ENCODE data around the gene PDGFC.

Gene PDGFC

DNA sequence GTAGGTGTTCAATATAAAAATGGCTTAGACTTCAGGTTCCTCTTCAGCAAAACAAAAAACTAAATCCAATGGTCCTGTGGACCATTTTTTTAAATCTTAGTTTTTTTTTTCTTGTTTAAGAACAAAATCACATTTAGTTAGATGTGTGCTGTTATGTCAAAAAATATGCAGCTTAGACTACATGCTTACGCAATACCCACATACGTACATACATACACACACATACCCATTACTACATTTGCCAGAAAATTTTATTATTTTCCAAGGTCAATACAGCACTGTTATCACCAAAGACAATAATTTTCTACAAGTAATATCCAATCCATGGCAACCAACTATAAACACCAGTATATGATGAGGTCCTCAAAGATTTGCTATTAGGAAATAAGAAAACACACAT is 144.1 kb downstream of the PDGFC start:
- no peak for DNase-seq (ENCODE audit: low read depth)

DNA sequence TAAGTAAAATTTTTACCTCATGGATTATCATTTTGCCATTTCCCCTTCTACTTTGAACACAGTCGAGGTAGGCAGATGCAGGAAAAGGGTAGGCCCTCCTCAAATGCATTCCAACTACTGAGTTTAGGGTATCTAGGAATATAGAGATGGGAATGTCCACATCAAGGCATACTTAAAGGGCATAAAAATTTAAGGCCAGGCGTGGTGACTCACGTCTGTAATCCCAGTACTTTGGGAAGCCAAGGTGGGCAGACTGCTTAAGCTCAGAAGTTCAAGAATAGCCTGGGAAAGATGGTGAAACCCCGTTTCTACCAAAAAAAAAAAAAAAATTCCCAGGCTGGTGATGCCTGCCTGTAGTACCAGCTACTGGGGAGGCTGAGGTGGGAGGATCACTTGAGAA is 146.5 kb downstream of the PDGFC start:
- DNase-seq (ENCODE audit: low read depth) = no peak

DNA sequence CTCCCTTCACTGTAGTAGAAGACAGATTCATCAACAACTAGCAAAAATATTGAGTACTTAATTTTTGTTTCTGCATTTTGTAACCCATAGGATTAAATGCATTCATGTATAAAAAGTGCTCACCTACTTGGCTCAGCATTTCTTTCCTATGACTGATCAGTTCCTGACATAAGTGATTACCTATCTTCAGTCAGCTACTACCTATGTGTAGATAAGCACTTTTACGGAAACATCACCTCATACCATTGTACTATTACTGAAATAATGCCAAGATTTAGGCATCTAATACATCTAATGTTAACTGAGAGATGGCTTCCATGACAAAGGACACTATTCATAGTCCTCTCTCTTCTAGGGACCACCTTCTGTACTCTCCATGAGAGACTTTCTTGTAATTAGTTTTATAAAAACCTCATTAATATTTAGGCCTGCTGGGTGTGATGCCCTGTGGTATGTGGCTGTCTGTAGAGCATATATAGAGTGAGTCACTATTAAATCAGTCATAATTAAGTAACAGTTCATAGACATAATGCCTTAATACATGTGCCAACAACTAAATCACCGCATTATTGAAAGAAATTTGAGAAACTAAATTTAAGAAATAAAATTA is 147.0 kb downstream of the PDGFC start:
- no peak for DNase-seq (ENCODE audit: low read depth)

DNA sequence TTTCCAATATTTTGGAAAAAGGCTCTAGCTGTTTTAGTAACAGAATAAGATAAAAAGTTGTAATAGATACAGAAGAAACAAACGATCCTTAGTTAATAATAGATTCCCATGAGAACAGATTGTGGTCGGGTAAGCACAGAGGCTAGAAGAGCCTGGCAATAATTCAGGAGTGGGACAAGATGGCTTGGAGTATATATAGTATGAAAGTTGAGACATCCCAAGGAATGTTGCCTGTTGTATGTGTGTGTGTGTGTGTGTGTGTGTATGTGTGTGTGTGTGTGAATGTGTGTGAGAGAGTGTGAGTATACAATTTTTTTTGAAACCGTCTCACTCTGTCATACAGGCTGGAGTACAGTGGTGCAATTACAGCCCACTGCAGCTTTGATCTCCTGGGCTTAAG is 150.7 kb downstream of the PDGFC start:
- no peak for DNase-seq (ENCODE audit: low read depth)

DNA sequence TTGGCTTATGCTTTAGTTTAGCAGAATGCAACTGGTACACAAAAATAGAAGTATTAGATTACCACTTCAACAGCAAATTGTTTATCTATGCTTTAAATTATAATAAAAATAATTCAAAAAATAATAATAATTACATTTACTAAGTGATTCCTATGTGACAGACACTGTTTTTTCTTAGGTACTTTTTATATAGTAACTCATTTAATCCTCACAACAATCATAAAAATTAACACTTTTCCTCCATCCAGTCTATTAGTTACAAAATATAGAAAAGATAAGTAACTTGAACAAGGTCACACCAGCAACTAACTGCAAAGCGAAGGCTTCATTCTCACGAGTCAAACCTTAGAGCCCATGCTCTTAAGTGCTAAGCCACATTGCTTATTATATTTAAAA is 155.2 kb downstream of the PDGFC start:
- no peak for DNase-seq (ENCODE audit: low read depth)

DNA sequence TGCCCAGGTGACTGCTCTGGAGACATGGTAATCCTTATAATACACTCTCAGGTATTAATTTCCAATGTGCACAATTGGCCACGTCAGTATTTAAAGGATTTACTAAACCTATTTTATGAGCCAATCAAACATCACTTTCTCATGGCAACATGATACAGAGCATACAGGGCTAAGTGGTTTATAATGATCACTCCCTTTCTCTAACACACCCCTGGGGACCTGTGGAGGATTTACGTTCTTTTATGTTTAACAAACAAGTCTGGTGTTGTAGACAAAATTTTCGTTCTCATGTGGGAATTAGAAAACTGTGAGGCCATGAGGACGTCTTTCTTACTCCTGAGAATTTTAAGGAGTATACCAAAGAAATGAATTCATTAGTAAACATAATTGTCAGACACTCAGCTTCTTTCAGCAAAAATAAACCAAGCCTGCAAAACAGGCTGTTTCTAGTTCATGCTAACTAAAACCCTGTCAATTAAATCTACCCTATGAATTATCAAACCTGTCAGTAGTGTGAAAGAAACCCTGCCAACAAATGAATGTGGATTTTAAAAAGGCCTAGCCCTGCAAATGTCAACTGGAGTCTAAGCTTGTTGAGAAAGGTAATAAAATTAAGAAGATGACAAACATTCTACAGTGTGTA is 155.8 kb downstream of the PDGFC start:
- no peak for DNase-seq (ENCODE audit: low read depth)

DNA sequence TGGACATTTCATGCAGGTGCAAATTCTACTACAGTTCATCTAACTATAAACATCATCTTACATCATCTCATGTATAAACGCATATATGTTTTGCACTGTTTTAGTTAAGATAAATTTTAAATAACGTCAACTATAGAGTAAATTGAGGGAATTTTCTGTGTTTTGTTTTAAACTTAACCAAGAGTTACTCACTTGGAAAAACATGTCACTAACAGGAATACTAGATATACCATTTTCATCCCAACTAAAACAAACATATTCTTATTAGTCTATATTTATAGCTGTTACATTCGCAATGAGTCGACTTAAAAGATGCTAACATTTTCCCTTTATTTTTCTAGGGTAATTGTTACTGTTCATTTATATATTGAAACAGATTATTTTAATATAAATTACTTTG is 159.6 kb downstream of the PDGFC start:
- DNase-seq (ENCODE audit: low read depth) = no peak

DNA sequence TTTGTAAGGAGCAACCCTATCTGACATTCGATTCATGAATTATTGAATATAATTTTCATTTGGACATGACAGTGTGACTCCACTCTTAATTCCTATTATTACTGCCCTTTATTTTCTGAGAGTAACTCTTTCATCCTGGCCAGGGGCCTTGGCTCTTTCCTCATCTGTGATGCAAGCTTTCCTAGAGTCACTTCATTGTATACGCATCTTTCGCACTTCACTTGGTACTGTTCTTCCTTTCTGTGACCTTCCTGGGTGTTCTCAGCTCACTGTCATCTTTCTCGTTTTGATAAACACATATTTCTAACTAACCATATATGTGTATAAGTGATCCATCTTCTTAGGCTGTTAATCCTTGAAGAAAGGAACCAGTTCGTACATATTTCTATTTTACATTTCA is 160.3 kb downstream of the PDGFC start:
- no peak for DNase-seq (ENCODE audit: low read depth)

DNA sequence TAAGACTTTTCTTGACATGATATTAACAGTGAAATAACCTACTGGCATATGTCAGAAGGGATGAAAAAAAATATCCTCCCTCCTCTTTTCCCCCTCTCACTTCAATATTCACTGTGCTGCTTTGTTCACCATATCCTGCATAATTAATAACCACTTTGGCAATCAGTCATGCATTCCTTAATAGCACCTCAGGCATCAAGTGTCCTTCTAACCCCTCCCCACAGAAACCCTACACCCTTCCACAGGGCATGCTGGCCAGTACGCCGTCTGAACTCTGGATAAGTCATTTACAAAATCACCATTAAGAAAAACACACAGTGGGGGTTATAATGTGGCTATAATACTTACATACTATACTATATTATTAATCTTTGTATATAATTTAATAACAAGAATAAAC is 165.9 kb downstream of the PDGFC start:
- DNase-seq (ENCODE audit: low read depth) = no peak

DNA sequence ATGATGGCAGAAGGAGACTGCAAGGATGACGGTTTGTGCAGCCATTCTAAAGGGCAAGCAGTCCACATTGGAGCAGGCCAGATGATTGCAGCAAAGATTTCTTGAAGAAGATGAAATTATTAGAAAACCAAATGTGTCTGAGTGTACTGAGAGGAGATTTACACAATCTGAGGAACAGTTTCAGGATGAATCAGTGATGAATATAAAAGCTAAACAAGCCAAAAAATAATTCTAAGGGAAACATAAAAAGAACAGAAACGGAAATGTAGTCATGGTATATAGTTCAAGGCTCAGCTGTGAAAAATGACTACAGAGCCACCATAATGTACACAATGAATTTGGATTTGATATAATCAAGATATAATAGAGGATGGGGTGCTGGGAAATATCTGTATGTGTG is 168.5 kb downstream of the PDGFC start:
- DNase-seq (ENCODE audit: low read depth) = no peak

DNA sequence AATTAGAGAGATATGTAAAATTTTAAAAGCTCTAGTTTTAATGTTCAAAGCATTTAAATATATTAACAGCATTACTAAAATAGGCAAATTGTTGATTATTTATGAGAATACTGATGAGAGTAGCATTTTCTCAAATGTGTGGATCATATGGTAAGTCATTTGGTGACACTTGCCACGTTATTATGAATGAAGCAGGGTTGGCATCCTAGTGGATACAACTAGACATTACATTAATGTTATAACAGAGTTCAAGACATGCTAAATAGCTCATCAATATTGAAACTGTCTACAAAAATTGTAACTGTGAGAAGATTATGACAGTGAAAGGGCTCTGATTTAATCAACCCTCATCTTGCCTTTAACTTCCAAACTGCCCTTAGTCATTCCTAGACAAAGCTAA is 171.1 kb downstream of the PDGFC start:
- no peak for DNase-seq (ENCODE audit: low read depth)

DNA sequence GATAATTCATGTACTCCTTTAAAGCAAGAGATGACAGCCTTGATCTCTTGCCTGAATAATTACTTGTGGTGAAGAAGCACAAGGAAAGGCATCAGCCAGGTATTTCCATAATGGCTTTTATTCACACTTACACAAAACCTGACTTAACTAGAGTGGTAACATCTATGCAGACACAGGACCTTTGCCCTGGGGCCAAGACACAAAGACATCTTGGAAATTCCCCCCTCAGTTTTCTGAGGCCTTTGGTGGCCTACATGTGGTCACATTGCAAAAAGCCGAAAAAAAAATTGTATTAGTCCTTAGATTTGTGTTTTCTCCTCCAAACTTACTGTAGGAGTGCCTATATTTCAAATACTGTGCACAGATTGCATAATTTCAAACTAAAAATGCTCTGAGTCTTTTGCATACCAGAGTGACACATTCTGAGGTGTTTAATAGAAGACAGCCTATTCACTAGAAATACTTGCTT is 172.4 kb downstream of the PDGFC start:
- no peak for DNase-seq (ENCODE audit: low read depth)

DNA sequence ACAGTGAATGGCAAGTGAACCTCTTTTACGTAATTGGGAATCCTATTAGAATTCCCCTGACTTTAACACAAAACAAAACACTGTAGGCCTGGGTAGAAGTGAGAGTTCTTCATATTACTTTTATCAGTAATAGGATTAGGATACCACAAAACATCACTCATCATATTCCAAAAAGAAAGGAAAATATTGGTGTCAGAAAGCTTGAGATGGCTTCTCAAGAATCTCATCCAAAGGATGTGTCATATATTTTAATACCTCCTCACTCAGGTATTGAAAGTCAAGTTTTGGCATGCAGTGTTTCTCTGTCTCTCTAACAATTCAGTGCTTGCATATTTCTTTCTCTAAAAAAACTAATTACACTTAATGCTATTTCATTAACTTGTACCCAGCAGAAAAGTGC is 173.2 kb downstream of the PDGFC start:
- DNase-seq (ENCODE audit: low read depth) = no peak

DNA sequence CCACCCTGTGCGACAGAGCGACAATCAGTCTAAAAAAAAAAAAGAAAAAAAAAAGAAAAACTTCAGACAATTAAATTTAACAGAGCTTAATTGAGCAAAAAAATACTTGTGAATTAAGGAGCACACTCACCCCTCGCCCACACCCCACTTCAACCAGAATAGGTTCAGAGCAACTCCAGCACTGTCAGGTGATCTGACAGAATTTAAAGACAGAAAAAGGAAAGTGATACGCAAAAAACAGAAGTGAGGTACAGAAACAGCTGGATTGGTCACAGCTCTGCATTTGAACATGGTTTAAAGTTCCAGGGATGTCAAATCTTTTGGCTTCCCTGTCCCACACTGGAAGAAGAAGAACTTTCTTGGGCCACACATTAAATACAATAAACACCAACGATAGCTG is 174.4 kb downstream of the PDGFC start:
- no peak for DNase-seq (ENCODE audit: low read depth)

DNA sequence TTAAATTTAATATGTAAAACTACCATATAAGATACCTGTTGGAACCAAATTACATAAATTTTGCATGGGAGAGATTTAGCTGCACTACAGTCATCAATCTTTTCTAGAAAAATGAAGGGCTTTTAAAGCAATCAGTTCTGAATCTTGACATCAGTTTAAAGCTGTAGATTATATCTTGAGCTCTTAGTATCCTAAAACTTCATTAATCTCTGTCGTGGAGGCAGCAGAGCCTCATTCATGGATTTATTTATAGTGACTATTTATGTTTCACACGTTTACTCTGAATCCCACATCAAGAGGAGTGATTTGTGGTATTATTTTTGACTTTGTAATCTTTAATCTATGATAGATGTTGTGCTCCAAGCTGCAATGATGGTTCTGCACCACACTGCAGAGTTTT is 175.9 kb downstream of the PDGFC start:
- DNase-seq (ENCODE audit: low read depth) = no peak

DNA sequence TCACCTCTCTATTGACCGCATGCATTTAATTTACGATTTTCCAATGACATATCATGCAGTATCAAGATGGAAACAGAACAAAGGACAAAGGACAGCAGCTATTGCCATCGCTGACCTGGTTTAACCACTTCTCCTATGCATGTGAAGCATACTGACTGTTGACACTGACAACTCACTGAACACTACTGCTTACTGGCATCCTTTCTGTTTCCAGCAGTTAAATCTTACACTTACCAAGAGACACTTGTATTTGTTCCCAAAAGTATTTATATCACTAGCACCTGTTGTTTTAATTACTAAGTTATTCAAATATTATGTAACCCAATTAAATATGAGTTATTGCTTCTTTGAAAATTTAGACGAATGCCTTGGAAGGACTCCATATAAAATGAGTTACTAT is 176.7 kb downstream of the PDGFC start:
- DNase-seq (ENCODE audit: low read depth) = no peak

DNA sequence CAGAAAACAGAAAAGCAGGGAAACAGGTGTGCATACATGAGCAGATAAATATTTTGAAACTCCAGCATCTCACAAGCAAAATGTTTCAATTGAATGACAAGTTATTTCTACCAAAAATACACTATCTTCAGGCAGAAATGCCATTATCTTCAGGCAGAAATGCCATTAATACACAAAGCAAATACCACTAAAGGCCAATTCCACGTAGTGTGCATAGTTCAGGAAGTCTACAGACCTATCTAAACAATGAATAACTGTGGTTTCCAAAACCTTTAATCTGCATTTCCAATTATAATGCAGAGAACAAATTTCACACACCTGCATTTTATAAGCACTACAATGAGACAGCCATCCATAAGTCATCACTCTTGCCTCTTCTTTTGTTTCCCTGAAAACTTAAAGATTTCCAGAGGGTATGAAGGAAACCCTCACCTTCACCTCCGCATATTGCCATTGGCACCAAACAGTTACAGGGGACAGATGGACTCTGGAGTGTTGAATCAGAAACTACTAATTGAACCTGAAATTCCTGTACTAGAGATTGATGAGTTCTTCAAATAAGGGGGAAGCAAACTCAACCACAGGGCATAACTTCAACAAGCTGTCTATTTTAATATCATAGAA is 179.0 kb downstream of the PDGFC start:
- DNase-seq (ENCODE audit: low read depth) = no peak

DNA sequence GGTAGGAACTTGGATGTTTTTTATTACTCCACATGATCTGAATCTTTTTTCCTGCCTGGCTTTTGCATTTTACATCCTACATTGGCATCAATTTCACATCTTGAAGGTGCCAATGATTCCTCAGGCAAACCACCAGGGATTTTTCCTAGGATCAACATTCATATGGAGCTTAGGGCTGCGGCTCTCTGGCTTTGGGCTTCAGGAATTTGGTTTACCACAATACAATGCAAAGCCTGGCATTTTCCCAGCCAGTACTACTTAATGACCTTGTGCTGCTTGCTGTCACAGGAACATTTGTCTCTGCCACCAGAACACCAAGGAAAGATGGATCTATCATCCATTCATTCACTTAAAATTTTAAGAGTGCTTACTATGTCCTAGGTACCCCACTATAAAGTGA is 180.7 kb downstream of the PDGFC start:
- no peak for DNase-seq (ENCODE audit: low read depth)

DNA sequence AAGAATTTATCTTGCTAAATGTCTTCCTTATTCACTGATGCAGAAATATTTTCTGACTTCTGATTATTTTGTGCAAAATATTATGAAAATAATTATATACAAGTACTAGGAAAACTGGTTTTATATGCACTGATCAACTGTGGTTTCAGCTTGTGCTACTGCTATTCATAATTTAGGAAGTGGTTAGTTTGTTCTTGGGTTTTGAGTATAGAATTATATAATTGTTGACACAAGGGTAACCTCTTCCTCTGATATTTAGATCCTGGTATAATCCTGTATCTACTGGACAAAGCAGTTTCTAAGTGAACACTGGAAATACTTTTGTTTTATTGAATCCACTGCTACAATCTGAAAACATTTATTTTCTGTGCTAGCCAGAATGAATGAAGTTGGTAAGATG is 182.8 kb downstream of the PDGFC start:
- no peak for DNase-seq (ENCODE audit: low read depth)

DNA sequence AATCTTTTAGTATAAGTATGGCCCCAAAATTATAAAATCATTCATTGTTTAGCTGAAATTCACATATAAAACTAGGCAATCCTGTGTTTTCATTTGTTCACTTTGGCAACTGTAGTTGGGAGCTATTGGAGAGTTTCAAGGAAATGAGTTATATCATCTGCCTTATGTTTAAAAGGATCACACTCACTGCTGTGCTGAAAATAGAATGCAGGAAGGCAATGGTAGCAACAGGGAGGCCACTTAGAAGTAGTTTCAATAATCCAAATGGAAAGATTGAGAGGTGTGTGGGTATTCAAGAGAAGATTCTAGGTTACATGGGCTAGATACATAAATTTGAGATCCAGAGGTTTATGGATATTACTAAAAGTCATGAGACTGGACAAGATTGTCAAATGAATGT is 184.9 kb downstream of the PDGFC start:
- no peak for DNase-seq (ENCODE audit: low read depth)

DNA sequence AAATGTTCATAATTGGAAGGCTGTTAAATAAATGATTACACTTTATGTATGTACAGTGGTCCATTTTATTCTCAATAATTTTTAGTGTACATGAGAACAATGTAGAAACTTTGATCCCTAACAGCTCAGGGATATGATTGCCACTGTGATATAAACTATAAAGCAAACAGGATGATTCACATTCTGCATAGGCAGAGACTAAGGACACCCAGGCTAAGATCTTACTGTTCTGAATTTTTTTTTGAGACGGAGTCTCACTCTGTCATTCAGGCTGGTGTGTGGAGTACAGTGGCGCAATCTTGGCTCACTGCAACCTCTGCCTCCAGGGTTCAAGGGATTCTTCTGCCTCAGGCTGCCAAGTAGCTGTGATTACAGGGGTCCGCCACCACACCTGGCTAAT is 186.6 kb downstream of the PDGFC start:
- DNase-seq (ENCODE audit: low read depth) = no peak

DNA sequence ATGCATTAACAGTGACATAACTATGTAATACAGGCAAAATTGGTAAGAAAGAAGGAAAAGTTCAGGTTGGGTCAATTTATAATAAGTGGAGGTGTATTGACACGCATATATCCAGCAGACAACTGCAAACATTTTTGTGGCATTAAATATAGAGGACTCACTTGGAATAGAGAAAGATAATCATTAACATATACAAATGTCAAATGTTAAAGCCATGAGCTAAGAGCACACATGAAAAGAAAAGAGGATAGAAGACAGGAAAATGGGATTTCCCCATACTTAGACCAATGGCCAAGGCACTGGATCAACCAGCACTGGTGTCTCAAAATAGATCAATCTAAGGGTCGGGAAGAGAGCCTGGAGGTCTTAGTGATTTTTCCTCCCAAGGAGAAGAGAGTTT is 187.6 kb downstream of the PDGFC start:
- no peak for DNase-seq (ENCODE audit: low read depth)

DNA sequence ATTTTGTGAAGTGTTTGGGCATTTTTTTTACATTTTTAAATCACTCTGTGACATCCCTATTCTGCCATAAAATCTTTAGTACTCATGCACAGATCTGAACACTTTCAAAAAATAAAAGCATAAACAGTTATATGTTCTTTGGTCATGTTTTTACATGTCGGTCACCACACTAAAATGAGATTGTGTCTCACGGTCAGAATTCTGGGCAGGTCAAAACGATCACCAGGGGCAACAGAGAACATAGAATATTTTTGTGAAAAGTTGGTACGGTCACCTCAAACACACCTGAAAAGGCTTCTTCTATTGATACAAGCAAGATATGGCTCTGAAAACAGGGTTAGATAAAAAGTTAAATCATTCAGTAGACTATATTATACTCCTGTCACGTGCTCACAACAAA is 189.1 kb downstream of the PDGFC start:
- DNase-seq (ENCODE audit: low read depth) = no peak

DNA sequence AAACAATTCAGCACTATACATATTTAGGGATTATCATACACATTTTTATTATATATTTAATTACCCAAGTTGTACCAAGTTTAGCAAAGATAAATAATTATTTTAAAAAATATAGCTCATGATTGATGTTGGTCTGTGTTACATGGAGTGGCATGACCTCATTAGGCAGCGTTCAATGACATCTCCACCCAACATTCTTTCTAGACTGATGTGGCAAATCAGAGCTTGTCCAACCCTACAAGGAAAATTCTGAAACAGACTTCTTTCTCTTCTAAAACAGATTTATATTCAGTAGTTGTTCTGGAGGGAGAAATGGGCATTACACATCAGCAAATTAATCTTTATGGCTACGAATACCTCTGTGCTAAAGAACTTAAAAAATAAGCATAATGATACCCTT is 189.7 kb downstream of the PDGFC start:
- DNase-seq (ENCODE audit: low read depth) = no peak
